Stimulated activated CD4-positive, alpha-beta T cell treated with anti-CD3 and anti-CD28 coated beads, Interleukin-1b, Interleukin-23, amount 100 ng/mL, for 24 hours (primary cell): ENCODE data around the gene UCK1.
"Not testable (repeated sequence)": the region's sequence is repeated elsewhere in the genome, so short reads cannot be mapped to it uniquely, and the experiment has no call there.

ENCODE experiments used
- DNase-seq, 4 experiments: peaks; one replicate each; pipeline ENCODE4 v3.0.0-alpha.2; 2020; ENCODE audit warnings: low read depth in 4 of 4, low spot score in 1 of 4

Gene UCK1

DNA sequence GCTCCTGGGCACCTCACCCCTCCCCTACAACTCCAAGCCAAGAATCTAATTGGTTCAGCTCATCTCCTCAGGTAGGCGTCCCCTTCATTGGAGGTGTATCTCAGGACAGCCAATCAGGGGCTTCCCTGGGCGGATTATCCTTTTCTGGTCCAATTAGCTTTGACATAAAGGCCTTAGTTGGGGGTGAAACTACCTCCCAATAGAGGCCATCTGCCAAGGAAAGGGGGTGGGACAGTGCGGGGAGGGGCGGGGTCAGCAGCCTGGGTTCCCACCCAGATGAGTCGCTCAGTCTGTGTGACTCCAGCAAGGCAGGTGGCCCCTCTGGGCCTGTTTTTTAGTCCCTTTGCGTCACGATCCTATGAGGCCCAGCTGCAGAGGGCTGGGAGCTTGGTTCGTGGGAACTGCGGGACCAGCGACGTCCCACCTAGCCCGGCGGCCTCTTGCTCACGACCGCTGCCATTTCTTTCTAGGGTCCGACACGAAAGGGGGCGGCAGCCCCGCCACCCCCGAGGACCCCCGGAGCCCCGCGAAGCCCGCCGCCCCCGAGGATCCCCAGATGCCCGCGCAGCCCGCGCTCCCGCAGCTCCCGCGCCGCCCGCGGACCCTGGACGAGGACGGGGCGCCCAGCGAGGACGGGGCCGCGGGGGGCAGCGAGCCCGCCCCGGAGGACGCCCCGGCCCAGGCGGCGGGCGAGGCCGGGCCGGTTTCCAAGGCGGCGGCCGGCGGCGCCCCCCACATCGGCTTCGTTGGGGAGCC is 23.2 kb upstream of the UCK1 start:
- no peak for DNase-seq

- no peak for DNase-seq
These were observed 21.0 kb upstream of the UCK1 start for GRCh38 chr9:131552030-131552429.

- not testable (repeated sequence) for DNase-seq
These were observed 19.4 kb upstream of the UCK1 start for GRCh38 chr9:131550465-131550864.

DNA sequence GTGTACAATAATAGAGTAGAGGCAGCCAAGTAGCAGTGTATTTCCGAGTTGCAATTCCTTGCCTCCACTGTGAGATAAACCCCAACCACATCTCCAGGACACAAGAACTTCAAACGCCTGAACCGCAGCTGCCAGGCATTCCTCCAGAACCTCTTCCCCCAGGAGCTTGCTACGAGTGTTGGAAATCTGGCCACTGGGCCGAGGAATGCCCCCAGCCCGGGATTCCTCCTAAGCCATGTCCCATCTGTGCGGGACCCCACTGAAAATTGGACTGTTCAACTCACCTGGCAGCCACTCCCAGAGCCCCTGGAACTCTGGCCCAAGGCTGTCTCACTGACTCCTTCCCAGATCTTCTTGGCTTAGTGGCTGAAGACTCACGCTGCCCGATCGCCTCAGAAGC is 18.1 kb upstream of the UCK1 start:
- not testable (repeated sequence) for DNase-seq

- no peak for DNase-seq
These were observed 15.4 kb upstream of the UCK1 start for GRCh38 chr9:131546336-131547084.

GRCh38 chr9:131545786-131546335 is 14.8 kb upstream of the UCK1 start:
- DNase-seq: no peak

DNA sequence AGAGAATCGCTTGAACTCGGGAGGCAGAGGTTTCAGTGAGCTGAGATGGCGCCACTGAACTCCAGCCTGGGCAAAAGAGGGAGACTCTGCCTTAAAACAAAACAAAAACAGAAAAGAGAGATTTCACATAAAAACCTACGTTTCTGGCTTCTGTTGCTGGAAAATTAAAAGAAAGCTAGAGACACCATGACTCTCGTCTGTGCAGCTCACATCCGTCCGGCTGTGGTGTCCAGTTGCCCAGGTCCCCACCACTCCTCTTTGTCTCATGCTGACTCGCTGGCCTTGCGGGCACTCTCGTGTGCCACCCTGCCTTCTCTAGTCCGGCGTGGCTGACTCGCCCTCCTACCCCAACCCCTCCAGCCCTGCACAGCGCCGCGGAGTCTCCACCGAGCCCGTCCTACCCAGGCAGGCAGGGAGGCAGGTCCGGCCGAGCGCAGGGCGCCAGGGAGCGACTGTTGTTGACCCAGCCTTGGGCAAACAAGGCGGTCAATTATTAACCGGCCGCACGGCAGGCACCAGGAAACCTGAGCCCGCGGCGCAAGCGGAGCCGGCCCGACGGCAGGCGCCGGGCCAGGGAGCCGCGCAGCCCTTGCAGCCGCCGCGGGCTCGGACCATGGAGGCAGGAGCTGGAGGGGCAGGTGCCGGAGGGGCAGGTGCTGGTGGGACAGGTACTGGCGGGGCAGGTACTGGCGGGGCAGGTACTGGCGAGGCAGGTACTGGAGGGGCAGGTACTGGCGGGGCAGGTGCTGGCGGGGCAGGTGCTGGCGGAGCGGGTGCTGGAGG is 14.1 kb upstream of the UCK1 start, which contains the start of gene PRRT1B:
PRRT1B (plus strand) TSS at position 521 of the 783 bp plus-strand sequence; CDS start at position 614, 93 bp downstream.
- no peak for DNase-seq

- no peak for DNase-seq
These were observed 12.1 kb upstream of the UCK1 start for GRCh38 chr9:131543141-131543540.

GRCh38 chr9:131539223-131539923 is 8.3 kb upstream of the UCK1 start:
- no peak for DNase-seq

DNA sequence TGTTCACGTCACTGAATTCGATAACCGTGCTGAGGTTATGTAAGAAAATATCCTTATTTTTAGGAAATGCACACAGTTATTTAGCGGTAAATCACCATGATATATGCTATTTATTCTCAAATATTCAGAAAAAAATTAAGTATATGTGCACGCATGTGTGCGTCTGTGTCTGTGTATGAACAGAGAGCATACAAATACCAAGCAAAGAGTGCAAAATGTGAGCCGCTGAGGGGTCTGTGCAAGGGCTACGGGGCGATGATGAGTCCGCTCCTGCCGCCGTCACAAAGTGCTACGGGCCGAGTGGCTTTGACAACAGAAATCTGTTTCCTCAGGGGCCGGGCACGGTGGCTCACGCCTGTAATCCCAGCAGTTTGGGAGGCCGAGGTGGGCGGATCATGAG is 6.9 kb upstream of the UCK1 start:
- DNase-seq: no peak

- no peak for DNase-seq
These were observed 3.7 kb upstream of the UCK1 start for GRCh38 chr9:131534721-131535237.

- no peak for DNase-seq
These were observed 530 bp downstream of the UCK1 start for GRCh38 chr9:131530546-131530919.

GRCh38 chr9:131529597-131530545 is 1.2 kb downstream of the UCK1 start:
- DNase-seq: no peak

DNA sequence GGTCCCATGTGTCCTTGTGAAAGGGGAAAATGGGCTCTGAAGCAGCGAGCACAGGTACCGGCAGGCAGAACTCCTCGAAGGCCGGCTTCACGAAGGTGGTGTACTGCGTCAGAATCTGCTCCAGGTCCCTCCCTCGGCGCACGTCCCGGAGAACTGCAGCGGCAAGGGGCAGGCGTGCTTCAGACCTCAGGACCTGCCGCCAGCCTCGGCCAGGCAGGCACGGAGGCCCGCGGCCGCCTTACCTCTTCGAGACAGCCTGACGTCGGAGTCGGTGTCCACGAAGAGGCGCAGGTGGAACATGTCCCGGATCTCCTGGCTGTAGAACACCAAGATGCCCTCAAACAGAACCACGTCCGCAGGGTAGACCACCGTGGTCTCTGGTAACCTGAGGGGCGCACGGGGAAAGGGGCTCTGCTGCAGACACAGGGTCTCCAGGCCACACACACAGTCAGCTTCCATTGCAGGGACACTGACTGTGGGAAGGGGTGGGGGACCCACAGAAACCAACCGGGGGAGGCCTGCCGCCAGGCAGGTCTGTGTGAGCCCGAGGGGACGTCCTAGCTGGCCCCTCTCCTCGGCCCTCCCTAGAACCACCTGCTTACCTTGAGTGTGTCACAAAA is 2.1 kb downstream of the UCK1 start:
- DNase-seq: no peak

- no peak for DNase-seq
These were observed 2.9 kb downstream of the UCK1 start for GRCh38 chr9:131528186-131528585.

GRCh38 chr9:131525643-131526565 is 5.2 kb downstream of the UCK1 start:
- no peak for DNase-seq

GRCh38 chr9:131524665-131525315 is 6.3 kb downstream of the UCK1 start:
- no peak for DNase-seq
